ENCODE data around the gene TMPRSS15.
"Not testable (repeated sequence)": the region's sequence is repeated elsewhere in the genome, so short reads cannot be mapped to it uniquely, and the experiment has no call there.

The TMPRSS15 gene

DNA sequence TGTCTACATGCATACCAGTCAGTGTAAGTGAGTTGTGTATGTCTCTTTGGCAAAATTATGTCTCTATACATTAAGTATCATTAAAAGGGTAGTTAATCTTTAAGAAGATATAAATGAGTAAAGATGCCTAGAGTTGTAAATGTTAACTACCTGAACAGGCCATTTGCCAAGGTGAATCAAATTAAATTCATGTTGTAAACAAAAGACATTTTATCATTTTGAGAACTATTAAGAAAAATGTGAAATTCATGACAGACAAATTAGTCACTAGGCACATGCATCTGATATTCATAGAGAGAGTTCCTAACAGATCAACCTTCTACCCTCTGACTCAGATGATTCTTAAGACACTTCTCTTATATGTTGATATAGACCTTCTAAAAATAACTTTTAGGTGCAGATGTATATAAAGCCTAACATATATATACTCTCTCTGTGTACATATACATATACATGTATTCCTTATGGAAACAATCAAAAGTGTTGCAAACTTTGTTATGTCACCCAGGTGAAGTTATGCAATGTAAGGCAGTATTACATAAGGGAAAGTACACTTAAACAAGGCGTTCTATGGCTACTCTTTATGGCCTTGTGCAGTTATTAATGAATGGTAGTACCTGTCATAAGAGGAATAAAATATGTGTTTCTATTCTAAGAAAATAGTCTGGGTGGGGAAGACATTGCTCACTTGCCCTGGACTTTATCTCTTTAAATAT is at the start of gene TMPRSS15:
TMPRSS15 (minus strand) TSS at position 51 of the 716 bp plus-strand sequence. CDS start 163 bp downstream, outside the sequence.
- no peak for DNase-seq

DNA sequence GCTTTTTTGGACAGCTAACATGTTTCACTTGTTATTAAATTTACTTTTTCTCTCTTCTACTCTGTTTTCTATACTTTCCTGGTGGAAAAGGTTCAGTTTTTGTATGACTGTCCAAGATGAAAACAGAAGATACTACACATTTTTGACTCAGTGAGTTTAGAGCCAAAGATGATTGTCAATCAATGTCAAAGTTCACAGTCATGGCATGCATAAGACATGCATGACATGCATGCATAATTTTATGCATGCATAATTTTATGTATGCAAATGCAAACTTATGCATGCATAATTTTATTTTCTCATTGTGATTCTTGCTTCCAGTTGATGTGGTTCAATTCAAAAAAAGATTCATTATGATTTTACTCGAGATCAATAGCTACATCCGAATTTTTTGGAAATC is 48.1 kb upstream of the TMPRSS15 start:
- DNase-seq = no peak

DNA sequence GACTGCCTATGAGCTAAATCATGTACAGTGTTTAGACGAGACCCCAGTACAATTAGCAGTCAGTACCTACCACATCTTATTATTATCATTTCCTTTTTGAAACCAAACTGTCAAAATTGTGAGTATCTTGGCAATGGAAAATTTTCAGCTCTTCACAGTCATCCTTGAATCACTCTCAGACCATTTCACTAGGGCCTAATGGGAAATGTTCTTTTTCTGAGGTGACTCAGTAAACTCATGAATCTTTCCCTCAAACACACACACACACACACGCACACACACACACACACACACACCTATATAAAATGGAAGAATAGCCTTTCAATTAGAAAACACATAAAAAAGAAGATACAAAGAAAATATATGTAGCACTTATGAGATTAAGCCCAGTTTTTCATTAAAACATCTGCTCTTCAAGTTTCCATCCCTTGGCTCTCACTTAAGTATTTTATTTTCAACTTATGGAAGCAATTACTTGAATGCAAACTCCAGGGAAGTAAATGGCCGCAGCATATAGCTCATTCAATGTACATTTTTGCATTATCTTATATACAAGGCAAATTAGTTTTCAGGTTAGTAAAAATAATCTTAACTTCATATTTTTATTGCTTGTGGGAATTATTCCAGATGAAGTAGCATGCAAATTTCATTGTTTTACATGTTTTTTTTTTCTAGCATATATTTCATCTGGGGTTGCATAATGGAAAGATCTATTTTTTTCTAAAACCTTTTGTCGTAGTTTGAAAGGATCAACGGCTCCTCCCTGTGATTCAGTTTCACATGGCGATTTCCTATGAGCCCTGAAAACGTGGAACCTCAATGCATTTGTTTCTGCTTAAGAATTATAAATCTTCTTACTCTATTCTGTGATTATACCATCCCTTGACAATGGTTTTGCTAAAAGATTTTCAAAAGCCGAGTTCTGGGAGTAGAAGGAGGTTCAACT is 46.3 kb upstream of the TMPRSS15 start:
- DNase-seq = no peak

GRCh38 chr21:18443701-18444100 is 40.1 kb upstream of the TMPRSS15 start:
- DNase-seq = no peak

DNA sequence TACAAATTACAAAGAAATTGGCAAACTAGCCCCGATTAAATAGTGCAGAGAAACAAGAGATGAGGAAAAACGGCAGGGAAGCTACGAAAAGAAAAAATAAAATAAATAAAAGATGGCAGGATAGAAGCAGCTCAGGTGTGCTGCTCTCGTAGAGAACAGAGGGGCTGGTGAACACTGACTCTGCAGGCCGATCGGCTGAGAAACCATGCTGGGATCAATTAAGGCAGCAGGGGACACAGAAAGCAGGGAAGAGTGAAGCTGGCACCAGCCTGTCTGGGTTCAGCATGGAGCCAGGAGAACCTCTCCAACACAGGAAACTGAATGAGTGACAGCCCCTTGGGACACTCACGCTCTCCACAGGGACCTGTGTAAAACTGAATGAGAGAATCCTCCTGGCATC is 39.5 kb upstream of the TMPRSS15 start:
- DNase-seq = no peak

DNA sequence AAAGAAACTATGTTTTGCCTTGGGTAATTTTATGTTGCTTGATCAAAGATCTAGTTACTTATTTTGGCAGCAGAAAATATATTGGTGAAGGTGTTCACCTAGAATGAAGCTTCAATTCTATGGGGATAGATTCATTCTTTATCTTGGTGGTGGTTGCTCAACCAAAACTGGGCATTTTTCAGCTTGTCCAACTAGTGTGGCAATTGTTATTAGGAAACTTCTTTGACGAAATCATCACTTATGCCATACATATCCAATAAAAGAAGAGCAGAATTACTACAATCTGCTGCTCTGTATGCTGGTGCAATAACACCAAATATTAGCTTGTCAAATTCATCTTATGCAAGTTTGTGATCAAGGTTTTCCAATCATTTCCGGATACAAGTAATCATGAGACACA is 26.8 kb upstream of the TMPRSS15 start:
- no peak for DNase-seq

GRCh38 chr21:18424276-18424675 is 20.7 kb upstream of the TMPRSS15 start:
- DNase-seq = no peak

GRCh38 chr21:18417141-18417790 is 13.7 kb upstream of the TMPRSS15 start:
- DNase-seq = no peak

DNA sequence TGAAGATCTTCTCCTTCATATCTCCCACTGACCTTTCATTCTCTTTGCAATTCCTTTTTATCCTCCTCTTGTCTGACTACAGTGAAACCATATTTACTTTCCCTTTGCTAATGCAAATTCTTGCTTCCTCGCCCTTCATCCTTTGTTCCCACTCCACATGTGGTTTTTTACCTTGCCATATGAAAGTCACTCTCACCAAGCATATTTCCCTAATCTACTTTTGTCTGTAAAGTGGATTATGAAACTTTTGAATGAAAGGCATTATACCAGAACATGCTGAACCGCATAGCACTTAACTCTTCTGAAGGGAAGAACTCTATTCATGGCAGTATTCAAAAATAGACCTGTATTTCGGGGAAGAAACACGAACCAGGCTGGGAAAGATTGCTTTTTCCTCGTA is 8.0 kb upstream of the TMPRSS15 start:
- DNase-seq = no peak

- no peak for DNase-seq
These were observed 6.0 kb upstream of the TMPRSS15 start for GRCh38 chr21:18409579-18409978.

GRCh38 chr21:18398843-18399242 is 4.7 kb downstream of the TMPRSS15 start:
- DNase-seq = no peak

DNA sequence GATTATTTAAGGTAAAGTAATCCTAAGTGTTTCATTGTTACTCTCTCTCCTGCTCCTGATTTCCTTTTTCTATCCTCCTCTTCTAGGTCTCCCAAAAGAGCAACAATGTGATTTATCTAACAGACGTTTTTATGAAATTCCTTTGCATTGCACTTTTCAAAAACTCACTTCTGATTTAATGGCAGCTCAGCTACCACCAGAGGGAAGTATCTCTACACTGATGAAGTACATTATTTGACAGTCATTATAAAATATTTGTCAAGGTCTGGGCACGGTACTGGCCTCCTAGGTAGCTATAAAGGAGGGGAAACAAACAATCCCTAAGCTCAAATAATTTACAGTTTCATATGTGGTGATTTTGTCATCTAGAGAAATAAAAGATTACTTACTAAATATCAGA is 15.6 kb downstream of the TMPRSS15 start:
- DNase-seq = no peak

- no peak for DNase-seq
These were observed 18.8 kb downstream of the TMPRSS15 start for GRCh38 chr21:18384771-18385170.

GRCh38 chr21:18382934-18383619 is 20.5 kb downstream of the TMPRSS15 start:
- not testable (repeated sequence) for DNase-seq

DNA sequence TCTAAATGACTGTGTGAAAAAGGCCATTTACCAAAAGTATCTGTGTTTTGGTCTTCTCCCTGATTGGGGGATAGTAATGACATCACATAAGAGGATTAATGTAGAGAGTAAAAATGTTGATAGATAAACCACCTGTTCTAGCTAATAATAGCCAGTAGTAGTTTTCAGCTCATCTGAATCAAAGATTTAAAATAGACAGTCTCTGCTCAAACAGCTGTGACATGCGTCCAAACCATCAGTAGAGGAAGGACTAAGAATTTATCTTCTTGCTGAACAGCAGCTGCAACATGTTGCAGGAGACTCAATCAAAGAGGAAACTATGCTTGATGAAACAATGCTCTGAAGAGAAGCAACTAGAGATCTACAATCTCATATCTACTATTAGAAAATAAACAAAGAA is 21.4 kb downstream of the TMPRSS15 start:
- no peak for DNase-seq

DNA sequence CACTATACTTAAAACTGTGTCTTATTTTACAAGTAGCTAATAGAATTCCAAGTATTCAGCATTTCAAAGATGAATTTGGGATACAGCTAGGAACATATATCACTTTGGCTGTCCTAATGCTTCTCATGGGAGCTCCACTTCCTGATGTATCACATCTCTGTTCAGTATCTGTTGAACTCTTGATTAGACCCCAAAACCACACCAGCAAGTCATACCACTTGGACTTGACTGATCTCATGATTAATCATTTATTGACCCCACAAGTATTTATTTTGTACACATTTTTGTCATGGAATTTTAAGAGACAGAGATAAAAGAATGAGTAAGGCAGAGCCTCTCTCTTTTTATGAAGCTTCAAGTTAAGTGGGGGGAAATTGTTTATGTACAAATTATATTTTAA is 30.0 kb downstream of the TMPRSS15 start:
- DNase-seq = no peak

- no peak for DNase-seq
These were observed 33.3 kb downstream of the TMPRSS15 start for GRCh38 chr21:18370301-18370700.

- DNase-seq = no peak
These were observed 34.5 kb downstream of the TMPRSS15 start for GRCh38 chr21:18369115-18369514.

- no peak for DNase-seq
These were observed 35.4 kb downstream of the TMPRSS15 start for GRCh38 chr21:18368205-18368604.

DNA sequence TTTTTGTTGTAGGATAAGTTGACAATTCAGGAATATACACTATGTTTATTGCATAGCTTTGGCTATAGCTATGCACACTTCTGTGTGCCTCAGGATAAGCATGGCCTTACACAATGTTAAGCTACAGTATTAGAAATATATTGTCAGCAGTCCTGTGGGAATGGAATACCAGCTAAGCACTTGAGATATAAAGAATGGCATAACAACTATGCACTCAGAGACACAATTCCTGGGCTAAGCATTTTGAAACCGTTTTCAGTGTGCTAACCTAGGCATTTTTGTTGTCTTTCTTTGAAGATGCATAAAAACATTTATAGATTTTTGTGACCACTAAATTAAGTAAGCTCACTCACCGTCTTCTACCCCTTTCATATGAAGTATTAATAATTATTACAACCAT is 46.8 kb downstream of the TMPRSS15 start:
- DNase-seq = no peak

DNA sequence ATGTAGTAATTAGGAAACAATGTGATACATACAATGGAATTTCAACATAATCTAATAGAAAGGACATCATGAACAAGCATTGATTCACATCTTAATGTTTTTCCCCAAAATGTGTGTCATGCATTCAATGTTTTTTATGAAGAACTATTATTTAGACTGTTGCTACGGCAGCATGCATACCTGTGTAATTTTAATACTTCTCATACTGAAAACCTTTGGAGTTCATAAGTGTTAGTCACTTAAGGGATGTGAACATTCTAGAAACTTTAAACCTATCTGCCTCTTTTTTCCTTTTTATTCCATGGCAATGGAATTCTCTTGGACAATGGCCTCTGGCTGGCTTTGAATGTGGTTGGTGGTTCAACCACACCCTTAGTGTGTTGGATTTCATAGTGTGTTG is 48.6 kb downstream of the TMPRSS15 start:
- DNase-seq = no peak

GRCh38 chr21:18350216-18350615 is 53.4 kb downstream of the TMPRSS15 start:
- DNase-seq = no peak

DNA sequence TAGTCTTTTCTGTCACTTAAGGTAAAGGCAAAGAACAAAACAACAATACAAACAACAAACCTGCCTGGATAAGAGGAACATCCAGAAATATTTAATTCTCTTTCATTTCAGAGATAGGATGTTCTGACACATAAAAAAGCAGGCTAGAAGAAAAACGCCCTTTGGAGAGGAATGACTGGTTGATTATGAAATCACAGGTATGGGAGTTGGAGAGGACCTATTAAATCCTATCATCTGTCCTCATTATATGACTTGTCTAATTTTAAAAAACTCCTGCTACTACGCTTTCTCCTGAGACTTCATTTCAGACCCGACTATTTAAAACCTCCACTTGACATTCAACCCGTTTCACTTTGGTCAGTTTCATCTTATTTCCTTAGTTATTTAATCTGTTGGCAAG is 54.1 kb downstream of the TMPRSS15 start:
- DNase-seq = no peak

All from activated naive CD4-positive, alpha-beta T cell (primary cell).